ENCODE data around the gene PAX8. TPM values are rescaled to one million over a fixed set of nuclear protein-coding genes. Genes with fewer than 3 reads are reported as not detected.

Gene PAX8
- total and polyA plus RNA-seq, 2 donors from 2014 or later, result 199 to 607 TPM

GRCh38 chr2:113227290-113227689, 51.4 kb downstream of the PAX8 start:
- Histone ChIP-seq H3K36me3 (ENCODE audit: control insufficient read depth in 2 of 3, insufficient read depth in 3 of 3, low read length in 3 of 3) (peaks cover 7 to 28% (median 10%) of the 10 kb centered on the region in 3 donors), H3K27me3 (ENCODE audit: control insufficient read depth, insufficient read depth, low read length) (no peaks in the 10 kb centered on the region), H3K9ac (ENCODE audit: low read length in 3 of 3) (no peak overlapping the region), H3K9me3 (ENCODE audit: control insufficient read depth in 2 of 3, insufficient read depth in 1 of 3, low read length in 3 of 3) (no peaks in the 10 kb centered on the region), H3K27ac (ENCODE audit: low read depth in 2 of 2, low read length in 2 of 2) (peak overlapping the region; percentile 47 to 78), H3K4me1 (ENCODE audit: control insufficient read depth in 2 of 3, insufficient read depth in 2 of 3, low read depth in 1 of 3, low read length in 3 of 3) (peaks cover 11 to 51% (median 37%) of the 10 kb centered on the region in 3 donors), H3K4me3 (ENCODE audit: low read length in 3 of 3) (no peak overlapping the region)
- no peak for TF ChIP-seq CTCF (IDR thresholded peaks at IDR 0.05; ENCODE audit: borderline replicate concordance, extremely low read depth, insufficient read depth)
- DNase-seq (no peak), FAIRE-seq (no peak)
- intact Hi-C loops (cut with DNase I), result no loop called here

GRCh38 chr2:113226462-113226861, 52.3 kb downstream of the PAX8 start:
- H3K4me1 ChIP-seq (ENCODE audit: control insufficient read depth in 2 of 3, insufficient read depth in 2 of 3, low read depth in 1 of 3, low read length in 3 of 3), result peaks cover 11 to 51% (median 45%) of the 10 kb centered on the region in 3 donors
- no peak overlapping the region for H3K4me3 ChIP-seq (ENCODE audit: low read length in 3 of 3)
- H3K27me3 ChIP-seq (ENCODE audit: control insufficient read depth, insufficient read depth, low read length), result no peaks in the 10 kb centered on the region
- TF ChIP-seq CTCF (IDR thresholded peaks at IDR 0.05; ENCODE audit: borderline replicate concordance, extremely low read depth, insufficient read depth), result no peak
- intact Hi-C loops (cut with DNase I), result no loop called here
- H3K9ac ChIP-seq (ENCODE audit: low read length in 3 of 3), result peak overlapping the region in 1 of 3 donors; percentile 57
- H3K27ac ChIP-seq (ENCODE audit: low read depth in 2 of 2, low read length in 2 of 2), result peak overlapping the region; percentile 78 to 79
- no peak for FAIRE-seq
- no peaks in the 10 kb centered on the region for H3K9me3 ChIP-seq (ENCODE audit: control insufficient read depth in 2 of 3, insufficient read depth in 1 of 3, low read length in 3 of 3)
- H3K36me3 ChIP-seq (ENCODE audit: control insufficient read depth in 2 of 3, insufficient read depth in 3 of 3, low read length in 3 of 3), result peaks cover 7 to 25% (median 10%) of the 10 kb centered on the region in 3 donors
- no peak for DNase-seq

GRCh38 chr2:113225263-113226259, 53.2 kb downstream of the PAX8 start:
- FAIRE-seq, result no peak
- Histone ChIP-seq H3K27ac (ENCODE audit: low read depth in 2 of 2, low read length in 2 of 2) (peak overlapping the region; percentile 79 to 82), H3K4me1 (ENCODE audit: control insufficient read depth in 2 of 3, insufficient read depth in 2 of 3, low read depth in 1 of 3, low read length in 3 of 3) (peaks cover 11 to 54% (median 49%) of the 10 kb centered on the region in 3 donors)

More at GRCh38 chr2:113225263-113226259, 53.2 kb downstream of the PAX8 start:
- DNase-seq, result peak; percentile 90 to 98 (median 96)
- peaks cover 7 to 25% (median 10%) of the 10 kb centered on the region in 3 donors for H3K36me3 ChIP-seq (ENCODE audit: control insufficient read depth in 2 of 3, insufficient read depth in 3 of 3, low read length in 3 of 3)
- no peak for TF ChIP-seq CTCF (IDR thresholded peaks at IDR 0.05; ENCODE audit: borderline replicate concordance, extremely low read depth, insufficient read depth)
- H3K27me3 ChIP-seq (ENCODE audit: control insufficient read depth, insufficient read depth, low read length), result no peaks in the 10 kb centered on the region
- H3K9me3 ChIP-seq (ENCODE audit: control insufficient read depth in 2 of 3, insufficient read depth in 1 of 3, low read length in 3 of 3), result no peaks in the 10 kb centered on the region
- peak overlapping the region in 1 of 3 donors; percentile 57 for H3K9ac ChIP-seq (ENCODE audit: low read length in 3 of 3)
- no peak overlapping the region for H3K4me3 ChIP-seq (ENCODE audit: low read length in 3 of 3)
- intact Hi-C loops (cut with DNase I), result no loop called here

Data from kidney (tissue), 14 donors.